Measurements from ENCODE around the gene DUSP22. TPM values are rescaled to one million over a fixed set of nuclear protein-coding genes. Genes with fewer than 3 reads are reported as not detected.

Gene DUSP22
- total RNA-seq, 1 donor = 37.7 TPM

DNA sequence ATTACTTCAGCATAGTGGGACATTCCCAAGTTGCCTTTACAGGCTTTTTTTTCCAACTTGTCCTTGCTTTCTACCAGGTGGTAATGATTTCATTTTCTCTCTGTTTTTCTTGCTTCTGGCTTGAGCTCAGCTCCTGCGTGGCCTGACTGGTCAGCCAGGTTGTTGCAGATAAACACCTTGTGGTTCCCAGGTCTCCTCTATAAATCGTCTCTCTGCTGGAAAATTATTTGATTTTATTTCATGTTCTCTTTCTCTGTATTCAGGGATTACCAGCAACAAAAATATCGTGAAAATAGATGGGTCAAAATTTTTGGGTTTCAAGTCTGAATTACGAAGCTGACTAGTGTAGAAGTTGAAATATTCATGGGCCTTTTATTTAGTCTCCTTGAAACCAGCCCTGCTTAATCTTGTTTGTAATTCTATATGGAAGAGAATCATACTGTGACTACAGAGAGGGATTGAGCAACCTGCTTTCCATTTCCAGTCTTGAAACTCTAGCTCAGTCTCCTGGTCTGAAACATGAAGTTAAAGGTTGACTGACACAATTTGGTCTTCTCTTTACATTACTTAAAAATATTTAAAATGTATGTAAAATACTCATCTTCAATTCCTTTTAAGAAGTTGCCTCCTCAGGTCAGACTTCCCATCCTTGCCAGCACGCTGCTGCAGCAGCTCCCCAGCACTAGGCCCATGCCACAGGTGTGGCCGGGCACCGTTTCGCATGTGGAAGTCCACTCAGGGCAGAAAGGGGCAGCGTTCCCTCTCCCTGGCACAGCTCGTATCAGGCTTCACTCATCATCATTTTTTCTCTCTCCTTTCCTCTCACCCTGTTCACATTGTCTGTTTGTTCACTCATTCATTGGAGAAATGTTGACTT is 7.1 kb downstream of the DUSP22 start:
- Histone ChIP-seq H3K4me3 (ENCODE audit: low read length) (no peak overlapping the region), H3K9me3 (ENCODE audit: low read depth, low read length) (no peaks in the 10 kb centered on the region), H3K4me1 (ENCODE audit: insufficient read depth, low read length) (peaks cover 62% of the 10 kb centered on the region), H3K27me3 (ENCODE audit: insufficient read depth, low read length) (no peaks in the 10 kb centered on the region)

DNA sequence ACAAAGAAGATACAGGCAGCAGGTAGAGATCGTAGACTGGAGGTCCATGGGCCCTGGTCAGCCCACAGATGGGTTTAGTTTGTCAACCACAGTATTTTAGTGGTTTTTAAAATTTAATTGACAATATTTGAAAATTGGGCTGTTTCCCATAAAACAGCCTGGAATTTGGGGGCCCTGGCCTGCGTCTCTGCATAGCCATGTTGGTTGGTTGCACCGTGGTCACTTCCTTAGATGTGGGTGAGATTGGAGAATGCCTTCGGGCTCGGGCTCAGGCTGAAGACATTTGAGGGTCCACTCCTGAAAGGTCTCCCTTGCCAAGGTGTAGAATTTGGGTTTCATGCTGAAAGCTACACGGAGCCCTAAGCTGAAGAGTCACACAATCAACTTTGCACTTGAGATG is 7.7 kb downstream of the DUSP22 start:
- H3K4me3 ChIP-seq (ENCODE audit: low read length) = no peak overlapping the region
- no peaks in the 10 kb centered on the region for H3K9me3 ChIP-seq (ENCODE audit: low read depth, low read length)
- peaks cover 56% of the 10 kb centered on the region for H3K4me1 ChIP-seq (ENCODE audit: insufficient read depth, low read length)

DNA sequence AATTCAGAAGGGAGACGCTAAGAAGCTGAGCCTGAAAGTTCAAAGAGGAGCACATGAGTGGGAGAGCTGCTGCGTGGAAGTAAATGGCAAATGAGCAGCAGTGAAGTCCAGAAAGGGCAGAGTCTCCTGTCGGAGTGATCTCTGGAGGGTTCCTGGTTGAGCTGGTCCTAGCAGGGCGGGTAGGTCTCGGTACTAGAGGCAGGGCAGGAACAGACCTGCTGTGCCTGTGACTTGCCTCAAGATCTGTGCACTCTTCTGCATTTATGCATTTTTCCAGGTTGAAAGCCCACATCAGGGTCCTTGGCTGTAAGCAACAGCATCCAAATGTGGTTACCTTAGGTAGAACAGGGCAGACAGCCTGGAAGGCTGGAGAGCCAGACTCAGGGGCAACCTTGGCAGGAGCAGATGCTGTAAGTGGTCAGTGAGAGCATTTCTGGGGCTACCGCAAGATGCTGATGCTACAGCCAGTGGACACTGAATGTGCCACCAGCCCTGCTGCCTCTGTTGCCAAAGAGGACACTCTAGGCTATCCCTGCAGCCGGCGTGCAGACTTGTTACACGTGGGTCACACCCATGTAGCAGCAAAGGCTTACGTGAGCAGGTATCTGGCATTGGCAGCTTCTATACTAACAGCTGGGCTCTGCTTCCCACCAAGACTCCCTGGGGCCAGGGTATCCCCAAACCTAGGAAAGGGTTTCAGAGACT is 8.4 kb downstream of the DUSP22 start:
- Histone ChIP-seq H3K27me3 (ENCODE audit: insufficient read depth, low read length) (no peaks in the 10 kb centered on the region), H3K4me3 (ENCODE audit: low read length) (no peak overlapping the region), H3K9me3 (ENCODE audit: low read depth, low read length) (no peaks in the 10 kb centered on the region), H3K4me1 (ENCODE audit: insufficient read depth, low read length) (peaks cover 56% of the 10 kb centered on the region)

More for the DNA sequence above, 7.7 kb downstream of the DUSP22 start:
- no peaks in the 10 kb centered on the region for H3K27me3 ChIP-seq (ENCODE audit: insufficient read depth, low read length)

GRCh38 chr6:301526-301925 is 9.2 kb downstream of the DUSP22 start:
- no peak overlapping the region for H3K4me3 ChIP-seq (ENCODE audit: low read length)
- H3K4me1 ChIP-seq (ENCODE audit: insufficient read depth, low read length) = peaks cover 52% of the 10 kb centered on the region
- H3K9me3 ChIP-seq (ENCODE audit: low read depth, low read length) = no peaks in the 10 kb centered on the region
- no peaks in the 10 kb centered on the region for H3K27me3 ChIP-seq (ENCODE audit: insufficient read depth, low read length)

DNA sequence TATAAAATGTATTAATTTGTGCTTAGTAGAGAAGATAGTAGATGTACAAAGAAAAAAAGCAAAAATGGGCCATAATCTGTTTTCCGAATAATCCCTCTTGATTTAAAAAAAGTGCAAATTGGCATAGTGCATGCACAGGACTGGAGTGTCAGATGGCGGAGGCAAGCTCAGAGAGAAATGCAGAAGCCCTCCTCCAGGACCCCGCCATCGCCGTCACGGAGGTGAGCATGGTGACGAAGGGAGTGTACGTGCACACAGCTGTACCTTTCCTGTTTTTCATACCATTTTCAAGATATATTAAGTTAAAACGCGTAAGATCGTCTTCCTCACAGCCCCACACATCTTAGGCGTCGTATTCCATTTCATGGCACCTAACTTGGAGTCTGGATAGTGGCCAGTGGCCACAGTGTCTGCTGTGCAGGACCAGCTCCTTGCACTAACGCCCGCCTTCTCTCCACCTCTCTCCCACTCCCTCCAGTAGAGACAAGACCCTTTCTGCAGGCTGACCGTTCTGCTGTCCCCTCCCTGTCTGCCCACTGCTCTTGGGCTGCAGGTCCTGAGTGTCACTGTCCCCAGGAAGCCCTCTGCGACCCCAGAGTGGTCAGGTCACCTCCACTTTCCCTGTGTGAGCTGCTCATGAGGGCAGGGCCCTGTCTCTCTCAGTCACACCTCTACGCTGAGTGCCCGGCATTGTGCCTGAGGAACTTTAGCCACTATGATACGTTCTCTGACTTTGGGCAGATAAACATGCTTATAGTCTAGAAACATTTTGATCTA is 9.8 kb downstream of the DUSP22 start:
- Histone ChIP-seq H3K9me3 (ENCODE audit: low read depth, low read length) (no peaks in the 10 kb centered on the region), H3K4me3 (ENCODE audit: low read length) (no peak overlapping the region), H3K4me1 (ENCODE audit: insufficient read depth, low read length) (peaks cover 52% of the 10 kb centered on the region), H3K27me3 (ENCODE audit: insufficient read depth, low read length) (no peaks in the 10 kb centered on the region)

- Histone ChIP-seq H3K27me3 (ENCODE audit: insufficient read depth, low read length) (no peaks in the 10 kb centered on the region), H3K4me3 (ENCODE audit: low read length) (no peak overlapping the region), H3K4me1 (ENCODE audit: insufficient read depth, low read length) (peaks cover 49% of the 10 kb centered on the region), H3K9me3 (ENCODE audit: low read depth, low read length) (no peaks in the 10 kb centered on the region)
Observed at GRCh38 chr6:302760-303159, 10.5 kb downstream of the DUSP22 start.

- H3K9me3 ChIP-seq (ENCODE audit: low read depth, low read length) = no peaks in the 10 kb centered on the region
- H3K27me3 ChIP-seq (ENCODE audit: insufficient read depth, low read length) = no peaks in the 10 kb centered on the region
- peaks cover 44% of the 10 kb centered on the region for H3K4me1 ChIP-seq (ENCODE audit: insufficient read depth, low read length)
- H3K4me3 ChIP-seq (ENCODE audit: low read length) = no peak overlapping the region
Observed at GRCh38 chr6:303263-303662, 11.0 kb downstream of the DUSP22 start.

DNA sequence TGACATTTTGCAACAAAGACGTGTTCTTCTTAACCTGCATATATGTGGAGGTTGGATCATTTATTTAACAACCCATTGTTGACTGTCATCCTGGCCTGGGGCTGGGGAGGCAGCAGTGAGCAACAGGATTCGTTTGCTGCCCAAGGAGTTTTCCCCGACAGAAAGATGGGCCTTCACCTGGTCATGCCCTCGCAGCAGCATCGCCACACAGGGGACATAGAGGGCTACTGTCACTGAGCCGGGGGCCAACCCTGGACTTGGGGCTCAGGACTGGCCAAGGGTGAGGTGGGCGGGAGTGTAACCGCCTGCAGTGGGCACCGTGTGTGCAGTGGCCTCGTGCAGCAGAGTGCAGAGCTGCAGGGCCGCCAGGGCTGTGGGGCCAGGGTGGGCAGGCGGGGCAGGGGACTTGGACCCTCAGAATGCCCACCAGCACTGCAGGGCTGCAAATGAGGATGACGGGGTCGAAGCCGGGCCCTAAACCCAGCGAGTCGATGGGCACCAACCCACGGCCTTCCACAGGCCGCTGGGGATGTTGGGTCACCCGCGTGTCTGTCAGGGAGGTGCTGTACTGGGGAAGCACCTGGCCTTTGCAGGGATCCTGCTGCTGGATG is 11.8 kb downstream of the DUSP22 start:
- peaks cover 36% of the 10 kb centered on the region for H3K4me1 ChIP-seq (ENCODE audit: insufficient read depth, low read length)
- no peak overlapping the region for H3K4me3 ChIP-seq (ENCODE audit: low read length)
- no peaks in the 10 kb centered on the region for H3K9me3 ChIP-seq (ENCODE audit: low read depth, low read length)
- H3K27me3 ChIP-seq (ENCODE audit: insufficient read depth, low read length) = no peaks in the 10 kb centered on the region

DNA sequence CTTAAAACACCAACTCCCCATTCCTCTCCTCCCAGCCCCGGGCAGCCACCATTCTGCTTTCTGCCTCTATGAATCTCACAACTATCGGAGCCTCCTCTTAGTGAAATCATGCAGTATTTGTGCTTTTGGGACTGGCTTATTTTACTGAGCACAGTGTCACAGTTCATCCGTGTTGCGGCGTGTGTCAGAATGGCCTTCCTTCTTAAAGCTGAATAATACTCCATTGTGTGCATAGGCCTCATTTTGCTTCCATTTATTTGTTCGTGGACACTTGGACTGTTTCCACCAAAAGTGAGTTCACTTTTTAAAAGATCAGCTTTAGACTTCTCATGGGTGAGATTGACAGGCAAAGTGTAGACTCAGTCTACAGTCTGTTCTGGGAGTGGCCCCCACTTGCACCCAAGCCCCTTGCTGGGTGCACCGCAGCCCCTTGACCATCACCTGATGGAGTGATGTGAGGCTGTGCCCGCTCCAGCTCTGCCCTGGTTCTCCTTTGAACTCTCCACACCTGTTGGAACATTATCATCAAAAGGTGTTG is 12.6 kb downstream of the DUSP22 start:
- peaks cover 28% of the 10 kb centered on the region for H3K4me1 ChIP-seq (ENCODE audit: insufficient read depth, low read length)
- no peak overlapping the region for H3K4me3 ChIP-seq (ENCODE audit: low read length)
- H3K27me3 ChIP-seq (ENCODE audit: insufficient read depth, low read length) = no peaks in the 10 kb centered on the region
- H3K9me3 ChIP-seq (ENCODE audit: low read depth, low read length) = no peaks in the 10 kb centered on the region

- Histone ChIP-seq H3K9me3 (ENCODE audit: low read depth, low read length) (no peaks in the 10 kb centered on the region), H3K4me1 (ENCODE audit: insufficient read depth, low read length) (peaks cover 21% of the 10 kb centered on the region), H3K27me3 (ENCODE audit: insufficient read depth, low read length) (no peaks in the 10 kb centered on the region), H3K4me3 (ENCODE audit: low read length) (no peak overlapping the region)
Observed at GRCh38 chr6:305371-306206, 13.3 kb downstream of the DUSP22 start.

- Histone ChIP-seq H3K27me3 (ENCODE audit: insufficient read depth, low read length) (no peaks in the 10 kb centered on the region), H3K9me3 (ENCODE audit: low read depth, low read length) (no peaks in the 10 kb centered on the region), H3K4me1 (ENCODE audit: insufficient read depth, low read length) (peaks cover 31% of the 10 kb centered on the region), H3K4me3 (ENCODE audit: low read length) (no peak overlapping the region)
Observed at GRCh38 chr6:306641-307061, 14.4 kb downstream of the DUSP22 start.

- H3K4me3 ChIP-seq (ENCODE audit: low read length) = no peak overlapping the region
- H3K9me3 ChIP-seq (ENCODE audit: low read depth, low read length) = no peaks in the 10 kb centered on the region
- H3K27me3 ChIP-seq (ENCODE audit: insufficient read depth, low read length) = no peaks in the 10 kb centered on the region
- peaks cover 37% of the 10 kb centered on the region for H3K4me1 ChIP-seq (ENCODE audit: insufficient read depth, low read length)
Observed at GRCh38 chr6:307065-307814, 15.0 kb downstream of the DUSP22 start.

DNA sequence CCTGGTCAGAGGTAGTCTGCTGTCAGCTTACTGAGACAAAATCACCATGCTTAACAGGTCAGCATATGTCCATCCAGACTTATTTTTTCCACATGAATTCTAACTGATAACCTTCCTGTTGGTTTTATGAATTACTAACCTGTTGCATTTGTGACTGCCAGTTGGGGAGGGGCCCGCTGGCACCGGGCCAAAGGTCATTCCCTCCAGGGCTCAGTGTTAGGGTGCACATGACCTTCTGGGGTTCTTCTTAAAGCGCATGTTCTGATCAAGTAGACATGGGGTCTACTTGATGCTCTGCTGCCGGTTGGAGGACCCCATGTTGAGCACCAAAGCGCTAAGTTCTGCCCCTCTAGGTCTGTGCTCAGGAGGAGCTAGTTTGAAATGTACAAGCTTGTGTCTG is 15.6 kb downstream of the DUSP22 start:
- Histone ChIP-seq H3K4me1 (ENCODE audit: insufficient read depth, low read length) (peaks cover 43% of the 10 kb centered on the region), H3K9me3 (ENCODE audit: low read depth, low read length) (no peaks in the 10 kb centered on the region), H3K4me3 (ENCODE audit: low read length) (no peak overlapping the region)

More for the DNA sequence above, 15.6 kb downstream of the DUSP22 start:
- no peaks in the 10 kb centered on the region for H3K27me3 ChIP-seq (ENCODE audit: insufficient read depth, low read length)

Data from mononuclear cell (primary cell).